OCI-LY7 (cell line): ENCODE results near the gene GOLPH3L. TPM values are rescaled to one million over a fixed set of nuclear protein-coding genes. Genes with fewer than 3 reads are reported as not detected.
A peak's percentile ranks its signal among the peaks of the same experiment; 100 is the strongest.

Experiments used
- BruUV-seq: library from RNA; stranded (reverse); fragments of 400-500 nt; replicated peaks from 2 replicates; lab custom pipeline; 2021; lab: Mats Ljungman, UMichigan
- CTCF ChIA-PET: fragments of 300-600 bp; sonication (Branson Sonifier 250); formaldehyde crosslinking; loops from one replicate; lab custom pipeline; 2022; ENCODE audit warnings: antibody characterized with exemption; ENCODE audit not compliant: unreplicated experiment; lab: Charles Lee
- POLR2A ChIA-PET: fragments of 300-600 bp; sonication (Branson Sonifier 250); formaldehyde crosslinking; loops from one replicate; lab custom pipeline; 2022; ENCODE audit warnings: antibody characterized with exemption; lab: Charles Lee
- DNase-seq: peaks from one replicate; pipeline ENCODE4 v3.0.0-alpha.2; 2015; ENCODE audit warnings: low spot score
- H2AFZ ChIP-seq: fragments of 200-600 bp; sonication (generic), shearing (Covaris generic); 2 replicates; pipeline ENCODE4 v1.6.1; 2014; ENCODE audit warnings: mild to moderate bottlenecking, antibody characterized with exemption, low read length, moderate library complexity
- H3K27ac ChIP-seq: fragments of 200-600 bp; sonication (generic); 2 replicates; pipeline ENCODE4 v1.5.1; 2014; ENCODE audit warnings: mixed run types, low read depth, mild to moderate bottlenecking, moderate library complexity, low read length, inconsistent platforms; ENCODE audit not compliant: poor library complexity, severe bottlenecking
- H3K36me3 ChIP-seq: fragments of 200-600 bp; sonication (generic); 2 replicates; pipeline ENCODE4 v1.6.1; 2014; ENCODE audit warnings: mild to moderate bottlenecking, antibody characterized with exemption, low read length, moderate library complexity, mixed read lengths; ENCODE audit not compliant: insufficient read depth
- H3K4me1 ChIP-seq: fragments of 200-600 bp; sonication (generic); 2 replicates; pipeline ENCODE4 v1.5.1; 2014; ENCODE audit warnings: mild to moderate bottlenecking, low read length; ENCODE audit not compliant: insufficient read depth, poor library complexity, severe bottlenecking
- H3K4me2 ChIP-seq: fragments of 200-600 bp; sonication (generic); 2 replicates; pipeline ENCODE4 v1.6.1; 2014; ENCODE audit warnings: mild to moderate bottlenecking, low read length
- H3K4me3 ChIP-seq: fragments of 200-600 bp; sonication (generic); 2 replicates; pipeline ENCODE4 v1.5.1; 2014; ENCODE audit warnings: mild to moderate bottlenecking, low read depth, low read length; ENCODE audit not compliant: poor library complexity, severe bottlenecking
- H3K79me2 ChIP-seq: fragments of 200-600 bp; sonication (generic); 2 replicates; pipeline ENCODE4 v1.6.1; 2016; ENCODE audit warnings: low read depth, mild to moderate bottlenecking, low read length, moderate library complexity, mixed read lengths; ENCODE audit not compliant: insufficient read depth
- H3K9me2 ChIP-seq: fragments of 200-600 bp; sonication (generic); 2 replicates; pipeline ENCODE4 v1.6.1; 2016; ENCODE audit warnings: mild to moderate bottlenecking, low read length, mixed read lengths; ENCODE audit not compliant: insufficient read depth
- H3K9me3 ChIP-seq: fragments of 200-600 bp; sonication (generic); 2 replicates; pipeline ENCODE4 v1.6.1; 2014; ENCODE audit warnings: mild to moderate bottlenecking, mixed run types, low read length, mixed read lengths
- H4K20me1 ChIP-seq: fragments of 200-600 bp; sonication (generic); 2 replicates; pipeline ENCODE4 v1.6.1; 2014; ENCODE audit warnings: mild to moderate bottlenecking, antibody characterized with exemption, low read length, moderate library complexity, mixed read lengths; ENCODE audit not compliant: insufficient read depth
- CTCF ChIP-seq: fragments of 200-600 bp; sonication (generic); conservative IDR thresholded peaks from 2 replicates; pipeline ENCODE4 v1.5.1; 2014; ENCODE audit warnings: mild to moderate bottlenecking, antibody characterized with exemption, low read length, moderate library complexity, mixed read lengths
- EZH2phosphoT487 ChIP-seq: fragments of 200-600 bp; sonication (generic); IDR thresholded peaks from 2 replicates; pipeline ENCODE4 v1.6.1; 2018; ENCODE audit warnings: low read depth, borderline replicate concordance, mild to moderate bottlenecking, mixed run types, antibody characterized with exemption, low read length, moderate library complexity, mixed read lengths
- intact Hi-C: fragments of 100-400 bp; cut with micrococcal nuclease; formaldehyde crosslinking; loops from one replicate; pipeline ENCODE4 v1.10.0; 2022; ENCODE audit not compliant: unreplicated experiment
- total RNA-seq, 2 experiments: library from RNA; depleted of rRNA in 1 of 2; stranded (reverse); fragments of >200 nt in 1 of 2; shearing (Covaris generic) in 1 of 2; gene quantifications; 2 replicates each; pipeline ENCODE4 v1.2.3, GENCODE V29; 2014 to 2022

Gene GOLPH3L
- total RNA-seq, 2 experiments from 2014 or later: 6.2 to 29.0 TPM

DNA sequence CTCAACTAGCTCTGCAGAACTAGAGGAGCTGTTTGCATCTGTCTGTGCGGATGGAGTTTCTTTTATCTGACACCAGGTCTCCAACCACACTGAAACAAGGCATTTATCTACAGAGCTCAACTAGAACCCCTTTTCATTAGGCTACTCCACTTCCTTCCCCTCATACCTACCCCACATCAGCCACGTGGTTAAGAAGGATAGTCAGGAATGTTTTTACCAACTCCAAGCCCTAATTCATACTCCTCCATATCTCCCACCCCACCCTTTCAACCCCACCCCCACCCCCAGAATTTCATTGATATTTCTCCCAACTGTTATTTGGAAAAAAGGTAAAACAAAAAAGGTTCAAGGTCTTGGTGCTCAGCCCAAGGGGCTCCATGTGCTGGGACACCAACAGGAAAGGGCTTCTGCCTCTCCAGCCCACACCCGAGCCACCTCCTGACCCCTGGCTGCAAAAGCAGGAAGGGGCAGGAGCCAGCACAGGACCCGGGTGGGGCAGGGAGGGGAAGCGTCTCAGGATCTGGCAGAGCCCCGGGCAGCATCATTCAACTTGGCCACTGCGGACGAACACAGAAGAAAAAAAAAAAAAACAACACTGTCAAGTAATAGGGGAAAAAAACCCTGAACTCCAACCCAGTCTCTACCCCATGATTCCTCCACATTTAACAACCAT, 74.5 kb downstream of the GOLPH3L start:
- no peak for DNase-seq
- H4K20me1 ChIP-seq: no peaks in the 10 kb centered on the region
- no TSS peak for BruUV-seq
- H3K4me2 ChIP-seq: peak overlapping the region; percentile 38
- H3K9me3 ChIP-seq: no peaks in the 10 kb centered on the region
- H3K4me1 ChIP-seq: peaks cover 38% of the 10 kb centered on the region
- peaks cover 89% of the 10 kb centered on the region for H3K36me3 ChIP-seq
- H3K27ac ChIP-seq: peak overlapping the region; percentile 65
- POLR2A ChIA-PET: interaction anchor here (0.7 to 0.9 kb wide), 2 partner anchors 60 to 62 kb away, joined by 3 to 4 read pairs; no protein-coding TSS in a partner anchor
- H3K9me2 ChIP-seq: no peaks in the 10 kb centered on the region
- H2AFZ ChIP-seq: no peak overlapping the region
- peaks cover 20% of the 10 kb centered on the region for H3K79me2 ChIP-seq
- CTCF ChIA-PET: interaction anchor here (1.6 kb wide), 1 partner anchor 62 kb away, joined by 10 read pairs; no protein-coding TSS in a partner anchor
- no peak for TF ChIP-seq EZH2phosphoT487
- no peak for TF ChIP-seq CTCF
- intact Hi-C loops: loop anchor here (10.0 kb wide), 2 partner anchors 138 to 302 kb away; partner anchors contain the start of genes SETDB1 and TARS2
- H3K4me3 ChIP-seq: no peak overlapping the region

- Histone ChIP-seq H3K4me3 (no peak overlapping the region), H3K79me2 (peaks cover 12% of the 10 kb centered on the region; the same call in 1 of the 2 replicates), H3K36me3 (peaks cover 89% of the 10 kb centered on the region), H4K20me1 (no peaks in the 10 kb centered on the region), H2AFZ (no peak overlapping the region), H3K9me3 (no peaks in the 10 kb centered on the region), H3K4me2 (peak overlapping the region; percentile 38), H3K9me2 (no peaks in the 10 kb centered on the region), H3K27ac (peak overlapping the region; percentile 65), H3K4me1 (peaks cover 38% of the 10 kb centered on the region)
- CTCF ChIA-PET: interaction anchor here (1.5 to 2.4 kb wide), 3 partner anchors 8 to 61 kb away, joined by 4 to 12 read pairs (median 10); partner anchors contain the start of gene ENSA
- intact Hi-C loops: loop anchor here (1.0 to 10.0 kb wide), 3 partner anchors 60 to 303 kb away; partner anchors contain the start of genes SETDB1 and TARS2
- TSS peak; percentile 60 for BruUV-seq
- POLR2A ChIA-PET: interaction anchor here (0.7 kb wide), 1 partner anchor 60 kb away, joined by 3 read pairs; no protein-coding TSS in a partner anchor
- peak; percentile 72 for DNase-seq
- TF ChIP-seq CTCF: peak; percentile 87
- no peak for TF ChIP-seq EZH2phosphoT487
Measured at GRCh38 chr1:150621497-150622302, 75.3 kb downstream of the GOLPH3L start.
